GM21528 (cell line): ENCODE measurements around the gene ICAM3.

Source experiments
- ATAC-seq: cut with Tn5 transposase; IDR thresholded peaks from one replicate; pipeline ENCODE4 v1.9.1; 2021; ENCODE audit warnings: mild to moderate bottlenecking, moderate library complexity; ENCODE audit not compliant: unreplicated experiment, low FRiP score

Gene ICAM3

GRCh38 chr19:10292789-10293636 is 46.4 kb downstream of the ICAM3 start:
- no peak for ATAC-seq

- no peak for ATAC-seq
Observed at GRCh38 chr19:10292206-10292788, 47.1 kb downstream of the ICAM3 start.

- no peak for ATAC-seq
Observed at GRCh38 chr19:10291554-10292205, 47.7 kb downstream of the ICAM3 start.

GRCh38 chr19:10290876-10291553 is 48.4 kb downstream of the ICAM3 start:
- no peak for ATAC-seq

- ATAC-seq, result no peak
Observed at GRCh38 chr19:10290357-10290875, 49.0 kb downstream of the ICAM3 start.

GRCh38 chr19:10289836-10290356 is 49.5 kb downstream of the ICAM3 start, which contains the start of gene ICAM5:
Gene ICAM5, plus strand, starts transcription at chr19:10289952. Its CDS starts 92 bp downstream, at chr19:10290044.
- ATAC-seq, result no peak

GRCh38 chr19:10289167-10289835 is 50.1 kb downstream of the ICAM3 start:
- no peak for ATAC-seq

GRCh38 chr19:10288662-10289166 is 50.7 kb downstream of the ICAM3 start:
- ATAC-seq, result no peak

GRCh38 chr19:10286803-10287737 is 52.4 kb downstream of the ICAM3 start, which contains the start of gene ICAM4:
Gene ICAM4, plus strand, starts transcription at chr19:10286955. Its CDS starts 58 bp downstream, at chr19:10287013.
- ATAC-seq, result no peak

- no peak for ATAC-seq
Observed at GRCh38 chr19:10285393-10285792, 54.0 kb downstream of the ICAM3 start.

GRCh38 chr19:10284960-10285278 is 54.5 kb downstream of the ICAM3 start:
- ATAC-seq, result no peak

GRCh38 chr19:10284065-10284959 is 55.1 kb downstream of the ICAM3 start:
- ATAC-seq, result no peak
